T-helper 1 cell treated with Interleukin-12 subunit alpha and Interleukin-12 subunit beta and Interleukin-4 antibody, amounts not matched to agents 30 μg/mL and 1 μg/mL, for 36 hours (primary cell): ENCODE results near the gene CDKN1C.

ENCODE experiments used
- H3K27ac Mint-ChIP-seq: one replicate; pipeline ENCODE4 v1.8.0; 2021; ENCODE audit warnings: mild to moderate bottlenecking, mixed read lengths
- H3K27me3 Mint-ChIP-seq: one replicate; pipeline ENCODE4 v1.8.0; 2021; ENCODE audit warnings: low read depth, mixed read lengths
- H3K36me3 Mint-ChIP-seq: one replicate; pipeline ENCODE4 v1.8.0; 2021; ENCODE audit warnings: low read depth, mixed read lengths
- H3K4me1 Mint-ChIP-seq: one replicate; pipeline ENCODE4 v1.8.0; 2021; ENCODE audit warnings: low read depth, mixed read lengths
- H3K4me3 Mint-ChIP-seq: one replicate; pipeline ENCODE4 v1.8.0; 2021; ENCODE audit warnings: mild to moderate bottlenecking, moderate library complexity, mixed read lengths
- H3K9me3 Mint-ChIP-seq: one replicate; pipeline ENCODE4 v1.8.0; 2021; ENCODE audit warnings: mixed read lengths

The CDKN1C gene

DNA sequence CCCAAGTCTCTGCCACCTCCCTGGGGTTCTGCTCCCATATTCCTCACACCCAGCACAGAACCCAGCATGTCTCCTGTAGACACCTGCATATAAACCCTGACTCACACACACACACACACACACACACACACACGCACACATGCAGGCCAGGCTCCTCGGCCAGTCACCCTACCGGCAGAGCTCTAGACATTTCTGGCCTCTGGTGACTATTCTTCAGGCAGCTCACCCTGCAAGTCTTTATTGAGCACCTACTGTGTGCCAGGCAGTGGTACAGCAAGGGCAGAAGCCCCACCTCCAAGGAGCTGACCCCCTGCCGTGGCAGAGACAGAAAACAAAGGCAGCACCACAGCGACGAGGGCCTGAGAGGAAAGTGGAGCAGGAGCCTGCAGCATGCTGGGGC, 50.3 kb downstream of the CDKN1C start:
- Mint-ChIP-seq H3K27ac (no peak overlapping the region), H3K36me3 (no peaks in the 10 kb centered on the region), H3K4me1 (no peaks in the 10 kb centered on the region)

DNA sequence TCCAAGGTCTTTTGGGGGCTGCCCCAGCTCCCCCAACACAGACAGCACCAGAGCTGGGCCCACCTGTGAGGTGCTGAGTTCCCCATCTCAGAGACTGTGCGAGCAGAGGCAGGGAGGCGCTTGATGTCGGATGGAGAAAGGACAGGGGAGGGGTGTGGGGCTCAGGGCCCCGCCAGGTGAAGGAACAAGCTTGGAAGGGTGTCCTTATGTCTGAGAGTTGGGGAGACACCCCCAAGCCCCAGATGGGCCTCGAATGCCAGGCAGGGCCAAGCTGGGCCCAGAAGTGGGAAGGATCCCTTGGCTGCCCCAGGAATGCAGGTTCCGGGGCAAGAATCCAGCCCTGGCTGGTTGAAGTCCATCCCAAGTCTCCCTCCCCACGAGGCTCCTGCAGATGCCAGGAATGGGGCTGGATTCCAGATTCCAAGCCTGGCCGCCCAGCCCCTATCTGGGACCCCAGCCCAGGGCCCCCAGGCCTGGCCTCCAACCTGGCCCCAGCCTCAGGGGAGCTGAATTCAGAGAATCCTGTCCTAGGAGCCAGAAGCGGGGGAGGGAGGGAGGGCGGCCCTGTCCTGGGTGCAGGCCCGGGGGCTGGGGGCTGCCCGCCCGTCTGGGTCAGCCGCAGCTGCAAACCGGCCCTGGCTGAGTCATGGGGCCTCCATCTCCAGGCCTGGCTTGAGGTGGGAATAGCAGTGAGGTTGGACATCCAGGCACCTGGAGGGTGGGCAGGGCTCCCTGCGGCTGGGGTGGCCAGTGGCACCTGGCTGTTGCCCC, 50.9 kb downstream of the CDKN1C start:
- no peak overlapping the region for H3K27ac Mint-ChIP-seq
- peaks cover under 1% of the 10 kb centered on the region for H3K9me3 Mint-ChIP-seq
- no peaks in the 10 kb centered on the region for H3K36me3 Mint-ChIP-seq
- no peaks in the 10 kb centered on the region for H3K27me3 Mint-ChIP-seq
- H3K4me3 Mint-ChIP-seq, result no peak overlapping the region
- no peaks in the 10 kb centered on the region for H3K4me1 Mint-ChIP-seq

More for the DNA sequence above, 50.3 kb downstream of the CDKN1C start:
- Mint-ChIP-seq H3K9me3 (no peaks in the 10 kb centered on the region), H3K4me3 (no peak overlapping the region), H3K27me3 (no peaks in the 10 kb centered on the region)

DNA sequence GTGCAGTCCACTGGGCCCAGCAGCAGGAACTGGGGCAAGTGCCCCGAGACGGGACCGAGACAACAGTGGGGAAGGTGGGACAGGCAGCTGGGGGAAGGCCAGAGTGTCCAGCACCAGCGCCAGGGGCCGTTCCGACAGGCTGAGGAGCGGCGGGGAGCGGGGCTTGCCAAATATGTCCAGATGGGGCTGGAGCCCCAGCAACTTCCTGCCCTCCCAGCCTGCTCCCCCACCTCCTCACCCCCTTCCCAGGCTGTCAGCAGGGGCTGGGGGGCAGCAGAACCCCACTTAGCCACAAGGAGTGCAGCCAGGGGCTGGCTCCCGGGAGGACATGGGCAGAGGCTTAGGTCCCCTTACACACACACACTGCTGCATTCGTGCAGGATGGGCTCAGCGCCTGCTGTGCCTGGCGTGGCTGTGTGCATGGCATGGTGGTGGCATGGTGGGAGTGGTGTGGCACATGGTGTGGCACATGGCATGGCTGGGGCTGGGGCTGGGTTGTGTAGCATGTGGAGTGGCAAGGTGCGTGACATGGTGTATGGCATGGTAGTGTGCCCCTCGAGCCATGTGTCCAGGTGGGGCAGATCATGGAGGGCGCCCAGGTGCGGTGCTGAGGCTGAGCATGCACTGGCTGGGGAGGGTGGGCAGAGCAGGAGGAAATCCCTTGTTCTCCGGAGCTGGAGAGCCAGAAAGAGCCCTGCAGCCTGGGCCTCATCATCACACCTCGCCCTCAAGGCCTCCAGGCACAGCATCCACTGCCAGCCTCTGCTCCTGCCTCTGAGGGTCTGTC, 51.7 kb downstream of the CDKN1C start:
- Mint-ChIP-seq H3K27ac (no peak overlapping the region), H3K4me3 (no peak overlapping the region), H3K27me3 (no peaks in the 10 kb centered on the region), H3K9me3 (peaks cover 8% of the 10 kb centered on the region), H3K4me1 (no peaks in the 10 kb centered on the region), H3K36me3 (no peaks in the 10 kb centered on the region)
